ENCODE measurements around the gene THUMPD1.
"Not testable (repeated sequence)": the region's sequence is repeated elsewhere in the genome, so short reads cannot be mapped to it uniquely, and the experiment has no call there.

Gene THUMPD1

DNA sequence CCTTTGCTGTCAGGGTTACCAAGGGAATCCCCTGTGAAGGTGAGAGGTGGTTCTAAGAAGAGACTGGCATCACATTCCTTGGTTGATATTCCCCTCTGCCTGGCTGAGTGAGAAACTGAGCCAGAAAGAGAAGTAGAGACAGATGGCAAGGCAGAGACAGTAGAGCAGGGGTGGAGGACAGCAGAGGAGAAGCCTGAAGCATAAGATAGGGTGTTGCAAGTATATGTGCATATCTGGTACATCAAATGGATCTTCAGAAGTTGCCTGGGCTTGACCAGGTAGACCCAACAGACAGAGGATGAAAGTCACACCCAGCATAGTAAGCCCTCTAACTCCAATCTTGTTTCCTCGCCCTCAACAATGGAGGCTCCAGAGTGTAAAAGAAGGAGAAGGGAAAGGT is 7.9 kb upstream of the THUMPD1 start:
- DNase-seq (ENCODE audit: low read depth in 2 of 2, low spot score in 1 of 2) = no peak

DNA sequence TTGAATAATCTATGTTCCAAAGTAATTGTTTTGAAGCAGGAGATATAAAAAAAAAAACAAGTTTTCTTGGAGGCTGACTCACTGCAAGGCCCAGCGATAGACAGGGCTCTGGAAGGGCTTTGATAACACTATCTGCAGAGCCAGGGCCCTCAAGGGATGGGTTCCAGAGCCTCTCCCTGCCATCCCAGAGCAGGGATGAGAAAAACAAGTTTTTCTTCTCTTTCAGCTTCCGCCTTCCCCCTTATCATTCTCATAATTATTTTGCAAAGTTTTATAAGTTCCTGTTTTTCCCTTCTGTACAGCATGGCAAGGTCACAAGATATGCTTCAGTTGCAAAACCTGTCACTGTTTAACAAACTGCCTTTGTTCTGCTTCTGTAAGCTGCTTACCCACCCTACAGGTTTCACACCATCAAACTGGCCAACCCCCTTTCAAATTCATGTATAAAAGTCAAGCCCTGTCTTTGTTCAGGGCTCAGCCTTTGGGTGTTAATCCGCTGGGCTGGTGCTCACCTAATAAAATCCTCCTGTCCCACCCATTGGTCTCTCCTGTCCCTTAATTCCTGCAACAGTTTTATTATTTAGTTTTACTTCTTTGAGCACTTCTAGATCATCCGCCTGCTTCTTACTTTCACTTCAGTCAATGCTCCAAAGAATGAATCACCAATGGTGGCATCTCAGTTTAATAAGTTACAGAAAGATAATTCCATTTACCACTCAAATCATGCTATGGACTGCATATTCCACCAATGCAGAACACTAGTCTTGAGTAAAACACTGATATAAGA is 5.6 kb upstream of the THUMPD1 start:
- no peak for DNase-seq (ENCODE audit: low read depth in 2 of 2, low spot score in 1 of 2)

DNA sequence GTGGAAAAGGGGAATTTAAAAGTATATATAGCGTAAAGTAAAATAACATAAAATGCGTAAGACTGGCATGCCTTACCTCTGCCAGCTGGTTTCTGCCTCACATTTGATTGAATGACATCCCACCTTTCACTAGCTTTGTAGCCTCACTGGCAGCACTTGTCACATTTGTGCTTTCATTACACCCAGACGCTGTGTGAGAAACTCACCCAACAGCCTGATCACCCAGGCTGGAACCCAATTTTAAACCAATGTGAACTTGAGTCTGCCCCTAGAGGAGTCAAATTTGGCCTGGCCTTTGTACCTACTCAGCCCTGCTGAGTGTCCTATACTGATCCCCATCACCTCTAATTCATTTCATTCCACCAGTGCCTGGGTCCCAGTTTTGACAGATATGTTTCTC is 4.8 kb upstream of the THUMPD1 start:
- no peak for DNase-seq (ENCODE audit: low read depth in 2 of 2, low spot score in 1 of 2)

DNA sequence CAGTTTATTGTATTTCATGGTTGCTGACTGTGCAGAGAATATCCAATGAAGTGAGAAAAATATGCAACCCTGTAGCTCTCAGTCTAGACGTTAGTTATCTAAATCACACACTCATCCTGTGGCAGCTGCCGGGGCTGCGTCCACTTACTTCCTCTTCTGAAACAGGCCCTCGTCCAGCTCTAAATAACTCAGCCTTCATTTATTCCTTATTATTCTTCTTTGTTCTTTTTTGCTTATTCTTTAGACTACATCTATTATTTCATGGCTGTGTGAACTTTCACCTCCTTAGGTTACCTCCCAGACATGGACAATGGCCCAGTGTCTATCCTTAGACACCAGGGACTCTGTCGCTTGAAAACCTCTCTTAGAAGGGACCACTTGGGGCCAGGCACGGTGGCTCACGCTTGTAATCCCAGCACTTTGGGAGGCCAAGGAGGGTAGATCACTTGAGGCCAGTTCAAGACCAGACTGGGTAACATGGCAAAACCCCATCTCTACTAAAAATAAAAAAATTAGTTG is 3.4 kb upstream of the THUMPD1 start:
- DNase-seq (ENCODE audit: low read depth in 2 of 2, low spot score in 1 of 2) = no peak

DNA sequence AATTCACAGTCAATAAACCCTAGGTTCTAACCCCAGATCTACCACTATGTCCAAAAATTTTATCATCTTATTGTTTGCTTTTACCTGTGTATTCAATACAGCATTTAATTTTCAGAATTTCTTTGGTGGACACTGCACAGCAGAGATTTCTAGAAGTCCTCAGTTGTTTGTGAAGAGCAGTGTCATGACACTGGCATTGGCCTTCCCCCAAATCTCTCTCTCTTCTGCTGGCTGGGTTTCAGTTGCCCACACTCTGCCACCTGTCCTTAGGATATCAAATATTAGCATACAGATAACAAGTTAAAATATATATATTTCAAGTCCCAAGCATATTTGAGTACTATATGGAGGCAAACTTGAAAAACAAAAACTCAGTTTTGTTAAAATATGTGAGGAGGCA is 2.0 kb upstream of the THUMPD1 start:
- DNase-seq (ENCODE audit: low read depth in 2 of 2, low spot score in 1 of 2) = no peak

DNA sequence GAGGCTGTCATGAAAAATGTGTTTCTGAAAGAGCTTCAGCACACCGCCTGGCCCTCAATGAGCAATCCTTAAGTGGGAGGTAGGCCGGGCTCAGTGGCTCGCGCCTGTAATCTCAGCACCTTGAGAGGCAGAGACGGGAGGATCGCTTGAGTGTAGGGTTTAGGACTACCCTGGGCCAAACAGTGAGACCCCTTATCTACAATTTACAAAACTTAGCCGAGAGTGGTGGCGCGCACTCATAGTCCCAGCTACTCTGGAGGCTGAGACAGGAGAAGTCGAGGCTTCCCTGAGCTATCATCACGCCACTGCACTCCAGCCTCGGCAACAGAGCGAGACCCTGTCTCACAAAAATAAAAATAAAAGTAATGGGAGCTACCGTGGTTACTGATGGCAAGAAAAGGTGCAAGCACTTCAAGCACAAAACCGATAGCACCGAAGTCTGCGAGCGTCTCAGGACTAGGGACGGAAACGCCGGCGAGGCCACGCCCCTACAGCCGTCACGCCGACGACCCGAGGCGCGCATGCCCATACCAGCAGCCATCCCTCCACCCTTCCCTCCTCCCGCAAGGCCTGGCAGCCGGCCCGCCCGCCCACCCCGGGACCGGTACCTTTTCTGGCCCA is 607 bp downstream of the THUMPD1 start:
- peak; percentile 79 to 83 for DNase-seq (ENCODE audit: low read depth in 2 of 2, low spot score in 1 of 2)

DNA sequence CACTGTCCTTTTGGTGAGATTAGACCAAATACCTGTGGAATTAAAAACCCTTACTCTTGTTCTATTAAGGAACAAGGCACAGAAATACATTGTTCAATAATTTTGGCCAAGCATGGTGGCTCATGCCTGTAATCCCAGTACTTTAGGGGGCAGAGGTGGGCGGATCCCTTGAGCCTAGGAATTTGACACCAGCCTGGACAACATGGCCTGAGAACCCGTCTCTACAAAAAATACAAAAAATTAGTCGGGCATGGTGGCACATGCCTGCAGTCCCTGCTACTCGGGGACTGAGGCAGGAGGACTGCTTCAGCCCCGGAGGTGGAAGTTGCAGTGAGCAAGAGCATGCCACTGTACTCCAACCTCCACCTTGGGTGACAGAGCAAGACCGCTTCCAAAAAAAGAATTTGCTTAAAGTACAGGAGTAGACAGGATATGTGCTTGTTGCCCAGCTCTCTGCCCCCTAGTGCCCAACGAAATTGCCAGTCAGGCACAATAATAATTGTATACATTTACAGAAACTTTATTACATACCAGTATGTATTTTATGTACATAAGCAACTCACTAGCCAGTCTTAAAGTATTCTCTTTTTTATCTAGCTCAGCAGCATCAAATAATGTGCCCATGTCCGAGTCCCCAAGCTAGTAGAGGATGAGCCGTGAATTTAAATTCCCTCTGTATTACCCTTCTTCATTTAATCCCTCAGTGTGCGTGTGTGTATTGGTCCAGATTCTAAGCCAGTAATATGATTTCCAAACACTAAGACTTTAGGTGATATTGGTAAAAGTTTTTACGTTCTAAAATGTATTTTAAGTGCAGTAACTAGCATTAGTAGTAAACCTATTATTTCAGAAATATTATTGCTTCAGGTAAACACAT is 1.4 kb downstream of the THUMPD1 start:
- no peak for DNase-seq (ENCODE audit: low read depth in 2 of 2, low spot score in 1 of 2)

DNA sequence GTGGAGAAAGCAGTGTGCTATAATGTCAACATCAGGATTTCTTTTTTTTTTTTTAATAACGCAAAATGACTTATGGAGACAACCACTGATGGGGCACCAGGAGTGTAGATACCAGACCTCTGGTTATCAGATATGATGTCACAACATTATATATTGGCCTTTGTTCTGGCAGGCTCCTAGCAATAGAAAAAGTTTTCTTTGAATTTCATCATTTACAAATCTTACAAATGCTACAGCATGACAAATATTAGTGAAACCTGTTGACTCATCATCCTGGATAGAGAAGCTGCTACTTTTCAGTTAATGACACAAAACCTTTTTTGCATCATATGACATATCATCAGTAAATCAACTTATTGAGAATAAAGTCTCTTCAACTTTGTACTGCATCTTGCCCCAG is 6.1 kb downstream of the THUMPD1 start:
- no peak for DNase-seq (ENCODE audit: low read depth in 2 of 2, low spot score in 1 of 2)

DNA sequence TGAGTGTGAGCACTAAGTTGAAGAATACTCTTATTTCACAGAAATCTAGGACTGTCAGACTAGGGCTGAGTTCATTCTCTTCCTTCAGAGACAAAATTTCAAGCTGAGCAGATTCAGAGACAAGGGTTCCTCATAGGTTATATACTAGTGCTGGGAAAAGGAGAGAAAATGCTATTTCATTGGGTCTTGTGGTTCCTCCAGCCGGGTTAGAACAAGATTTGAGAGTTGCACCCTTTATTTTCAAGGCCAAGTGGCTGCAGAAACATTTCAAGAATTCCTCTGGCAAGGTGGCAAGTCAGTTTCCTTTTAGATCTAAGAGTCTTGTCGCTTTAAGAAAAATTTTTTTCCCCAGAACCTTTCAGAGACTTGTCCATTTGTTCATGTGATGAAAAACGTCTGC is 6.8 kb downstream of the THUMPD1 start:
- DNase-seq (ENCODE audit: low read depth in 2 of 2, low spot score in 1 of 2) = no peak

DNA sequence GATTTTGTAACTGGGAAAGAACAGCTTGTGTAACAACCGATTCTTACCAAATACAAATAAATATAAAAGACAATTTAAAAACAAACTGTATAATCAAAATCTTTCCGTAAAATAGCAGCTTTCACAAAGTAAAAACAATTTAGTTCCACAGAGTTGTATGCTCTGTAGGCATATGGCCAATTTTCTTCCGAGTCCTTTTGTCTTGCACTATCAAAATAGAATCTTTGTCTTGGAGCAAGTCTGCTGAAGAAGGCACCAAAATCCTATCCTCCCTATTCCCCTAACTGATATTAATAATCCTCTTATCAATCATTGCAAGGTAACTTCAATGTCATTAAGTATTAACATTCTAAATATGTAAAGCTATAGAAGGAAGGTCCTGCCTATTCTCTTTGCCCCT is 7.6 kb downstream of the THUMPD1 start:
- no peak for DNase-seq (ENCODE audit: low read depth in 2 of 2, low spot score in 1 of 2)

DNA sequence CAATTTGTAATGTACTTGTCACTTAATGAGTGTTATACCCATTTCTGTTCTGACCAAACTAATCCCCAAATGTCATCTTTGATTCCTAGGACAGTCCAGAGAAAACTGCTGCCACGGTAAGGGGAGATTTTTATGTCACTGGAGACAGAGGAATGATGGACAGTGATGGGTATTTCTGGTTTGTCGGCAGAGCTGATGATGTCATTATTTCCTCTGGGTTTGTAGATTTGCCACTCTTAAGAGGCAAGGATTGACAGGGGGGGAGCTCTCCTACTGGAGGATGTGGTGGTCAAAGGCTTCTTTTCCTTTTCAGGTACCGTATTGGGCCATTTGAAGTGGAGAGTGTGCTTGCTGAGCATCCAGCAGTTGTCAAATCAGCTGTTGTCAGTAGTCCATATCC is 12.5 kb downstream of the THUMPD1 start:
- no peak for DNase-seq (ENCODE audit: low read depth in 2 of 2, low spot score in 1 of 2)

DNA sequence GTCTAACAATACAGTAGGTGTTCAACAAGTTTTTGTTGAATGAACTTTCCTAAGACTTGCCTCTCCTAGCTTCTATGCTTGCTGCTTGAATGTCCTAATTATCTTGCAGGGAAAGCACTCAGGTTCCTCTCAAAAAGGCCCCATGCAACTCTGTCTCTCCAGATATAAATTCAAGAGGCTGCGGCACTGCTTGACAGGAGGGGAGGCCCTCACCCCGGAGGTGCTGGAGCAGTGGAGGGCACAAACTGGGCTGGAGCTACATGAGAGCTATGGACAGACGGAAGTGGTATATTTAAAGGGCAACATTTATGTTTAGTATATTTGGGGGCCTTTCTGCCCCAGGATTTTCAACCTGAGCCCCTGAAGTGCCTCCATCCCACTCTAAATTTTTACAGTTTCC is 14.4 kb downstream of the THUMPD1 start:
- DNase-seq (ENCODE audit: low read depth in 2 of 2, low spot score in 1 of 2) = no peak

DNA sequence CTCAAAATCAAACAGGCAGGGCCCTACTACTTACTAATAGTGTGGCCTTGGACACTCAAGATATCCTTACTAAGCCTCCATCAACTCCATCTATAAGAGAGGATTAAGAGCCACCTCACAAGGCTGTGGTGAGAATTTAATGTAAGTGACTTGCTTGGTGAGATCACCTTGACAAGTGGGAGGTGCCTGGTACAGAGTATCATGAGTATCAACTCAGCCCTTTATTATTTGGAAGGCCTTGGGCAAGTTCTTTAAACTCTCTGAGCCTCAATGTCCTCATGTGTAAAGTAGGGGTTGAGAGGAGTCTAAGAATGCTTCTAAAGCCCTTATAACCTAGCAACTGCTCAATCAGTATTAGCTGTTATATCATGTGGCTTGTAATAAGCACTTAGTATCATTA is 15.0 kb downstream of the THUMPD1 start:
- no peak for DNase-seq (ENCODE audit: low read depth in 2 of 2, low spot score in 1 of 2)

DNA sequence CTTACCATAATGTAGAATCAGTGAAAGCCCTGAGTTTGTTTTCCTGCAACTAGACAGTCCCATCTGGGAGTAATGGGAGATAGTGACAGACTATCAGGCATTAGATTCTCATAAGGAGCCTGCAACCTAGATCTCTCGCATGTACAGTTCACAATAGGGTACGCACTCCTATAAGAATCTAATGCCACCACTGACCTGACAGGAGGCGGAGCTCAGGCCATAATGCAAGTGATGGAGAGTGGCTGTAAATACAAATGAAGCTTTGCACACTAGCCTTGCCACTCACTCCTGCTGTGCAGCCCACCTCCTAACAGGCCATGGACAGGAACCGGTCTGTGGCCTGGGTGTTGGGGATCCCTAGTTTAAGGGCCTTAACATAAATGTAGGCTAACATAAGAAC is 21.4 kb downstream of the THUMPD1 start:
- DNase-seq (ENCODE audit: low read depth in 2 of 2, low spot score in 1 of 2) = no peak

DNA sequence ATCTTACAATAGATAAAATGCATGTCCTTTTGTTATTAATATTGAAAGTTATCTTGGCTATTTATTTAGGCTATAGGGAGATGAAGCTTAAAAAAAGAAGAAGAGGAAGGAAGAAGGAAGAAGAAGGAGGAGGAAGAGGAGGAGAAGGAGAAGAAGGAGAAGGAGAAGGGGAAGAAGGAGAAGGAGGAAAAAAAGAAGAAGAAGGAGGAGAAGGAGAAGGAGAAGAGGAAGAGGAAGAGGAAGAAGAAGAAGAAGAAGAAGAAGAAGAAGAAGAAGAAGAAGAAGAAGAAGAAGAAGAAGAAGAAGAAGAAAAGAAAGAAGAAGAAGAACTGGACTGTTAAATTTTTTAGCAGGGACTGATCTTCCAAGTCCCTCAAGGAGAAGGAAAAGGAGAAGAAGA is 23.9 kb downstream of the THUMPD1 start:
- DNase-seq (ENCODE audit: low read depth in 2 of 2, low spot score in 1 of 2) = not testable (repeated sequence)

DNA sequence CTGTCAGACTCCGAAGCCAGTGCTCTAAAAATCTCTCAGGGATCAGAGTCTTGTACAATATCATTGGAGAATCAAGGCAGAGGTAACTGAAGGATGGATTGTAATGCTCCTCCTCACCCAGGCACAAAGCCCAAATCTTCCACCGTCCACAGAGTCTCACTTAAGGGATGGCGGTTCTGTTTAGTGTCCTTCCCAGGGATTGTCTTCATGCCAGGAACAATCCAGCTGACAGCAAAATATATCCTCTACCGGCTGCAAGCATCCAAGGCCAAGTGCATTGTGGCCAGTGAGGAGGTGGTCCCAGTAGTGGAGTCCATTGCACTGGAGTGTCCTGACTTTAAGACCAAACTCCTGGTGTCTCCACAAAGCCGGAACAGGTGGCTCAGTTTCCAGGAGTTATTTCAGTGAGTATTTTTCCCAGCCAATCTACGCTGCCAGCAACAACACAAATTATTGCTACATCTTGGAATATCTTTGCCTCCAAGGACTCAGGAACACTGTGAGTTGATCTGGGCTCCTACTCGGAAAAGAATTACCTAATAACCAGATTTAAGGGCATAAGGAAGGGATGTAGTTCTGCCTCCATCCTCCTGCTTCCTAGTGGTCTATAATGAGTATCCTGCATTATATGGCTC is 30.2 kb downstream of the THUMPD1 start:
- no peak for DNase-seq (ENCODE audit: low read depth in 2 of 2, low spot score in 1 of 2)

DNA sequence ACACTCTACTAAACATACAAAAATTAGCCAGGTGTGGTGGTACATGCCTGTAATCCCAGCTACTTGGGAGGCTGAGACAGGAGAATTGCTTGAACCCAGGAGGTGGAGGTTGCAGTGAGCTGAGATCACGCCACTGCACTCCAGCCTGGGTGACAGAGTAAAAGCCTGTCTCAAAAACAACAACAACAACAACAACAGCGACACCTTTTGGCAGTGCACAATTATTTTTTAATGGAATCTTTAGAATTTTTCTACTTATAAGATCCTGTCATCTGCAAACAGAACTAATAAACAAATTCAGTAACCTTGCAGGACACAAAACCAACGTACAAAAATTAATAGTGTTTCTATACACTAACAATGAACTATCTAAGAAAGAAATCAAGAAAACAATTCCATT is 33.5 kb downstream of the THUMPD1 start:
- not testable (repeated sequence) for DNase-seq (ENCODE audit: low read depth in 2 of 2, low spot score in 1 of 2)

DNA sequence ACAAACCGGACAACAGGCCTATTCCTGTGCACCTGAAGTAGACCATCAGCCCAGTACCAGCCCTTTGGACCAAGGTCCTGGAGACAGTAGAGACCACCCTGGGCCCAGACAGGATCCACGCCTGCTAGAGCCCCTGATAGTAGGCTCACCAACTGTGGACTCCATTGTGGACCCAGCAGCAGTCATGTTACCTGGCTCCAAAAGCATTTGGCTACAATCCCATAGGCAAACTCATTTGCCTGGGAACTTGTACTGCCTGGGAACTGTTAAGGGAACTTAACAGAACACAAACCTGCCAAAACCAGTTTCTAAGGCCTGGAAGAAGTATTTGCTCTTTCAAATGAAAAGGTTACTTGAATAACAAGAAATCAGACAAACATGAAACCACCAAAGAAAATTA is 34.2 kb downstream of the THUMPD1 start:
- DNase-seq (ENCODE audit: low read depth in 2 of 2, low spot score in 1 of 2) = no peak

DNA sequence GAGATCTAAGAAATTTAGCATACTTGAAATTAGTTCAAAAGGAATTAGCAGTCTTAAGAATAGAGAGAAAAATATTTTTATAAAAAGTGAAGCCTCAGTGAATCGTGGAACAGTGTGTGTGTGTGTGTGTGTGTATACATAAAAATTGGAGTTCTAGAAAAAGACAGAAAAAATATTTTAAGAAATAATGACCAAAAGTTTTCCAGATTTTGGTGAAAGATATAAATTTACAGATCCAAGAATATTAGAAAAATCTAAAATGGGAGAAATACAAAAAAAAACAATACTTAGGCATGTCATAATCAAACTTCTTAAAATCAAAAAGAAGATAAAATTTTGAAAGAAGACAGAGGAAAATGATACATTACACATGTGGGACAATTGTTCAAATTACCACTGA is 35.6 kb downstream of the THUMPD1 start:
- DNase-seq (ENCODE audit: low read depth in 2 of 2, low spot score in 1 of 2) = not testable (repeated sequence)

DNA sequence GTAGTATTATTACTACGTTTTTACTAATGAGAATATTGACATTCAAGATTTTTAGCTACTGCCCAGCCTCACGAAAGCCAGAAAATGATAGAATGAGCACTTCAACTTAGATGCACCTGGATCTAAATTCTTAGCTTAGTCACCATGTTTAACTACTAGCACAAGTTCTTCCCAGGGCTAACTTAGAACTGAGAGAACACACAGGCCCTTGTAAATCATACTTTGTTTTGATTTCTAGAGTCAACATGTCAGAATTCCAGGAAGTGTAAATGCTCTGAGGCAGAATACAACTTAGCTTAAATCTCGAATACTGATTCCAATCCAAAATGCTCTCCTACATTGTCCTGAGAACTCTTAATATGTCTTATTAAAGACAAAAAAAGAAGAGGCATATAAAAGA is 37.3 kb downstream of the THUMPD1 start:
- DNase-seq (ENCODE audit: low read depth in 2 of 2, low spot score in 1 of 2) = no peak

DNA sequence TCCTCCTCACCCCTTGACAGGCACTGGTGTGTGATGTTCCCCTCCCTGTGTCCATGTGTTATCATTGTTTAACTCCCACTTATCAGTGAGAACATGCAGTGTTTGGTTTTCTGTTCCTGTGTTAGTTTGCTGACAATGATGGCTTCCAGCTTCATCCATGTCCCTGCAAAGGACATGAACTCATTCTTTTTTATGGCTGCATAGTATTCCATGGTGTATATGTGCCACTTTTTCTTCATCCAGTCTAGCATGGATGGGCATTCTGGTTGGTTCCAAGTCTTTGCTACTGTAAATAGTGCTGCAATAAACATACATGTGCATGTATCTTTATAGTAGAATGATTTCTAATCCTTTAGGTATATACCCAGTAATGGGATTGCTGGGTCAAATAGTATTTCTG is 39.9 kb downstream of the THUMPD1 start:
- DNase-seq (ENCODE audit: low read depth in 2 of 2, low spot score in 1 of 2) = not testable (repeated sequence)
